H1 (cell line): ENCODE data around the gene ASCC3.

Experiments used
- SP2 ChIP-seq: IDR thresholded peaks from 2 replicates; pipeline ENCODE4 v1.6.1; 2012; ENCODE audit warnings: mild to moderate bottlenecking, low read length, inconsistent platforms
- TF ChIP-seq, protein P1 (sequence below), 3 experiments: IDR thresholded peaks; 1 replicate in 2 of 3; 2 replicates in 1 of 3; pipeline versions ENCODE4 v1.5.1 to v1.6.1; 2011; ENCODE audit warnings: low read length in 3 of 3, mild to moderate bottlenecking in 3 of 3, inconsistent platforms in 2 of 3, low read depth in 1 of 3, moderate library complexity in 1 of 3; ENCODE audit not compliant: insufficient read depth in 1 of 3; ENCODE audit errors: control extremely low read depth in 1 of 3

DNA sequence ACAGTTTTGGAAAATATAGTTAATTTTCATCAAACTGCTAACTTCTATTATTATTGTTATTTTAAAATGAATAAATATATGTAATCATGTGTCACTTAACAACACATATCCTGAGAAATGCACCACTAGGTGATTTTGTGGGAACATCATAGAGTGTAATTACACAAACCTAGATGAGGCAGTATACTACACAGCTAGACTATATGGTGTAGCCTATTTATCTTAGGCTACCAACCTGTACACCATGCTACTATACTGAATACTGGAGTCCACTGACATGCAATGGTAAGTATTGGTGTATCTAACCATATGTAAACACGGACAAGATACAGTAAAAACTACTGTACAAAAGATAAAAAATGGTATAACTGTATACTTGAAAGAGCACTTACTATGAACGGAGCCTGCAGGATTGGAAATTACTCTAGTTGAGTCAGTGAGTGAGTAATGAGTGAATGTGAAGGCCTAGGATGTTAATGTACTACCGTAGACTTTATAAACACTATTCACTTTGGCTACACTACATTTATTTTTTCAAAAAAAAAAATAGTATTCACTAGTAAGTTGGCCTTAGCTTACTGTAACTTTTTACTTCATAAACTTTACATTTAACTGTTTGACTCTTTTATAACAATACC is 72.4 kb downstream of the ASCC3 start:
- TF ChIP-seq SP2: no peak
- TF ChIP-seq, protein P1, sequence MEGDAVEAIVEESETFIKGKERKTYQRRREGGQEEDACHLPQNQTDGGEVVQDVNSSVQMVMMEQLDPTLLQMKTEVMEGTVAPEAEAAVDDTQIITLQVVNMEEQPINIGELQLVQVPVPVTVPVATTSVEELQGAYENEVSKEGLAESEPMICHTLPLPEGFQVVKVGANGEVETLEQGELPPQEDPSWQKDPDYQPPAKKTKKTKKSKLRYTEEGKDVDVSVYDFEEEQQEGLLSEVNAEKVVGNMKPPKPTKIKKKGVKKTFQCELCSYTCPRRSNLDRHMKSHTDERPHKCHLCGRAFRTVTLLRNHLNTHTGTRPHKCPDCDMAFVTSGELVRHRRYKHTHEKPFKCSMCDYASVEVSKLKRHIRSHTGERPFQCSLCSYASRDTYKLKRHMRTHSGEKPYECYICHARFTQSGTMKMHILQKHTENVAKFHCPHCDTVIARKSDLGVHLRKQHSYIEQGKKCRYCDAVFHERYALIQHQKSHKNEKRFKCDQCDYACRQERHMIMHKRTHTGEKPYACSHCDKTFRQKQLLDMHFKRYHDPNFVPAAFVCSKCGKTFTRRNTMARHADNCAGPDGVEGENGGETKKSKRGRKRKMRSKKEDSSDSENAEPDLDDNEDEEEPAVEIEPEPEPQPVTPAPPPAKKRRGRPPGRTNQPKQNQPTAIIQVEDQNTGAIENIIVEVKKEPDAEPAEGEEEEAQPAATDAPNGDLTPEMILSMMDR (IDR thresholded peaks at IDR 0.05; ENCODE audit: control extremely low read depth in 1 of 3, insufficient read depth in 1 of 3, low read depth in 1 of 3, low read length in 3 of 3): no peak
